ENCODE results near the gene ZNF93.
"Not testable (repeated sequence)": the region's sequence is repeated elsewhere in the genome, so short reads cannot be mapped to it uniquely, and the experiment has no call there.

- TF ChIP-seq POLR2A, POLR2AphosphoS5 (IDR thresholded peaks at IDR 0.05): not testable (repeated sequence)
- TF ChIP-seq, protein P1, sequence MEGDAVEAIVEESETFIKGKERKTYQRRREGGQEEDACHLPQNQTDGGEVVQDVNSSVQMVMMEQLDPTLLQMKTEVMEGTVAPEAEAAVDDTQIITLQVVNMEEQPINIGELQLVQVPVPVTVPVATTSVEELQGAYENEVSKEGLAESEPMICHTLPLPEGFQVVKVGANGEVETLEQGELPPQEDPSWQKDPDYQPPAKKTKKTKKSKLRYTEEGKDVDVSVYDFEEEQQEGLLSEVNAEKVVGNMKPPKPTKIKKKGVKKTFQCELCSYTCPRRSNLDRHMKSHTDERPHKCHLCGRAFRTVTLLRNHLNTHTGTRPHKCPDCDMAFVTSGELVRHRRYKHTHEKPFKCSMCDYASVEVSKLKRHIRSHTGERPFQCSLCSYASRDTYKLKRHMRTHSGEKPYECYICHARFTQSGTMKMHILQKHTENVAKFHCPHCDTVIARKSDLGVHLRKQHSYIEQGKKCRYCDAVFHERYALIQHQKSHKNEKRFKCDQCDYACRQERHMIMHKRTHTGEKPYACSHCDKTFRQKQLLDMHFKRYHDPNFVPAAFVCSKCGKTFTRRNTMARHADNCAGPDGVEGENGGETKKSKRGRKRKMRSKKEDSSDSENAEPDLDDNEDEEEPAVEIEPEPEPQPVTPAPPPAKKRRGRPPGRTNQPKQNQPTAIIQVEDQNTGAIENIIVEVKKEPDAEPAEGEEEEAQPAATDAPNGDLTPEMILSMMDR (IDR thresholded peaks at IDR 0.05) = peak in 1 of 3 donors; percentile 30
Measured at GRCh38 chr19:19930417-19930816, 29.7 kb downstream of the ZNF93 start.

Measured in breast epithelium (tissue), 3 donors.